GM18499 (cell line): ENCODE measurements around the gene LRRC18.

Experiments used
- ATAC-seq: cut with Tn5 transposase; IDR thresholded peaks from one replicate; pipeline ENCODE4 v1.9.1; 2021; ENCODE audit warnings: moderate number of reproducible peaks; ENCODE audit not compliant: insufficient read depth, unreplicated experiment

The LRRC18 gene

DNA sequence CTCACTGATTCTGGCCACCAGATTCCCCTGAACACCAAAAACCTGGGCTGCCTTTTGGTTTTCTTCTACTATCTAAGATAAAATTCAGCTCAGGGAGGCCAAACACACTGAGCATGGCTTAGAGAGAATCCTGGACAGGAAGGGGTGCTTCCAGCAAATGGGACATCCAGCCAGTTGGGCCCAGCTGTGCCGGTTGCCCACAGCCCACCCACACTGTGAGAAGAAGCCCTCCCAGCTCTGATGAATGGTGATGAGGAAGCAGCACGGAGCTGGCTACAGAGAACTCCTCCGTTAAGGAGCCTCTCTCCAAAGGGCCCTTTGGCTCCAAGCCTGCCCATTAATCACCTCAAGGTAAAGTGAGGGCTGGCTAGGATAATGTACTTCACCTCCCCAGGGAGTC lies 15.9 kb downstream of the LRRC18 start:
- ATAC-seq = no peak

DNA sequence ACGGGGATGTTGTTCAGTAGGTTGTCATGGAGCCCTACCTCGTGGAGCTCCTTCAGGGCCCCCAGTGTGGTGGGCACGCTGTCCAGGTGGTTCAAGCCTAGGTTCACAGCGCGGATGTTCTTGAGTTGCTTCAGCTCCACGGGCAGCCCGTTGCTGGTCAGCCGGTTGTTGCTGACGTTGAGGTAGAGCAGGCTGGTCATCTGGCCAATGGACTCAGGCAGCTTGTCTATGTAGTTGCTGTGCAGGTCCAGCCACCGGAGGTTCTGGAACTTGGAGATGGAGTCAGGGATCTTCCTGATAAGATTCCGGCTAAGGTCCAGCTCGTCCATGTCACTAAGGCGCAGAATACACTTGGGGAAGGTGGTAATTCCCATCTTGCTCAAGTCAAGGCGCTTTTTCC lies 26.0 kb downstream of the LRRC18 start:
- no peak for ATAC-seq

DNA sequence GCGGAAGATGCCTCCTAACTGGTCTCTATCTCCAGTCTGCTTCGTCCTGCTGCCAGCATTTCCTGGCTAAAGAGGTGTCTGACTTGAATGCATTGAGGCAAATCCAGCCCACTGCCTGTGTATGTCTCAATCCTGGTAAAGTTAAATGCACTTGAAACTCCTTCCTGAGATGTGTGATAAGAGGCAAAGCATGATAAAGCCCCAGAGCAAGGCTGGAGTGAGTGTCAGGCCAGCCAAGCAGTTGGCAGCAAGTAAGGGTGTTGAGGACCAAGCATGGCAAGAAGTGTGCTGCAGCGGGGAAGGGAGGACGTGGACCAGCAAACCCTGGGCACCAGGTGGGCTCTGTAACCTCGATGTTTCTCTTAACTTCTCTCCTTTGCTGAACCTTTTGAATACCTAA lies 29.1 kb downstream of the LRRC18 start:
- ATAC-seq = no peak

DNA sequence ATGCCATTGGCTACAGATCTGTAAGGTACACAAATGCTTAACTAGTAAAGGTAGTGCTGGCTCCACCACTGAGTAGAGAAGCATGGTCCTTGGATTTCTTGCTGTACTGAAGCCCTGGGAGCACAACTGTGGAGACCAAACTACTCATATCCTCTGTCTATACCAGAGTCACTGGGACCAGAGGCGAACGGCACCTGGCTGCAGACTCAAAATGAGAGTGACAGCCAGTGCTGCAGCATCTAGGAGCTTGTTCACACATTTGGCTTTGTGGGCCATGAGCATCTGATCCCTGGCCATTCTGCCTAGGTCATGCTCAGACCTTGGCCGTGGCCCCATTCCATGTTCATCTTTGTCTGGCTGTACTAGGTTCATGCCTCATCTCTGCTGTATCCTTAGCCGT lies 31.9 kb downstream of the LRRC18 start:
- ATAC-seq = no peak

DNA sequence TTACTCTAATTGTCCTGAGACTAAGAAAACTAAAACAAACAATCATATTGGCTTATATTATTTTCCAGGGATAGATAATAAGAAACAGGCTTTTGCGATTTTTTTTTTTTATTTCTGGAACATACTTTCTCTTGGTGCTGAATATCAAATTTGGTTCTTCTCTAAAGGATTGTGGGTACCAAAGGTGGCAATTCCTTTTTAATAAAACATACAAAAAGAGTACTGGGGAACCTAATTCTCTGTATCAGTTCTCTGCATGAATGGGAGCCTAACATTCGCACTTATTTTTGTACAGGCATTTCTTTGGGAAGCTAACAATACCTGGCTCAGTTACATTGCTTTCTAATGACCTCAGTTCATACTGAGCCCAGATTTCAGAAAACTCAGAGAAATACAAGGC lies 32.8 kb downstream of the LRRC18 start:
- ATAC-seq = no peak

DNA sequence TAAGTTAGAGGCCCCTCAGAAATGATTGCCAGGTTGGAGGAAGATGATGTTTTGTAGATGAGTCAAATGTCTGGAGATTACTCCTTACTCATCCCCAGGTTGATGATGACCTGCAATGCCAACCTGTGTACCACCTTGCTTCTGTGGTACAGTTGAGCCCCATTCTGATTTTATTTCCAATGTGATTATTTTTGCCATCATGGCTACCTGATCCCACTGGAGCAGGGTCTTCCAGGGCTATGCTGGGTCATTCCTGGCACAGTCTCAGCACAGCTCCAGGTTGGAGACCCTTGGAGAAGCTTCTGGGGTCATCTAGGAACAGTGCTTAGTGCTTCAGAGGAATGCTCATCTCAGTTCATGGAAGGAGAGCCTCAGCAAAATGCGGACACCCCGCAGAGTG lies 34.3 kb downstream of the LRRC18 start:
- no peak for ATAC-seq

DNA sequence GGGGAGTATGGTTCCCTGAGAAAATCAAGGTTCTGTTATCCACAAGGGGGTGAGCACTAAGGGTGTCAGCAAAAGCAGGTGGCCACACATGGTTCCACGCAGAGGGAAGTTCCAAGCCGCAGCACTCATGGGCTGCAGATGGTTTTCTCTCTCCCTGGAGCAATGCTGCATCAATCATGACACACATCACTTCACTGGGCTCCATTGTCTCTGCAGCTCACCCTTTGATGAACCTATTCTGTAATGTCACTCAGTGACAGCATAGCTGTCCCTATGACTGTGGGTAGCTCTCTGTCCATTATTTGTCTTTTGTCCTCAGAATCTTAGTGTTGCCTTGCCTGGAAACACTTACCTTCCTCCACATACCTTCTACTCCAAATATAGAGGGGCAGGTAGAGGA lies 34.8 kb downstream of the LRRC18 start:
- no peak for ATAC-seq

DNA sequence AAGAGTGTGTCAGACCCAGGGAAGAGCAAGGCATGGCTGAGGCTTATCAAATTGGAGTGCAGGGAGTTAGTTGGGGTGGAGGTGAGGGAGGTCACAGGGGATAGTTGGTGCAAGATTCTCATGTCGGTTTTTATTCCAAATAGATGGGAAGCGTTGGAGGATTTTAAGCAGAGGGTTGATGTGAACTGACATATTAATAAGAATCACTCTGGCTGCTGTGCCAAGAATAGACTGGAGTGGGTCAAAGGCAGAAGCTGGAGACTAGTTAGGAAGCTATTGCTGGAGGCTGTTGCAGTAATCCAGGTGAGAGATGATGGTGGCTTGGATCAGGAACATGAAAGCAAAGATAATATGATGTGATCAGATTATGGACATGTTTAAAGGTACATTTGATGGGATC lies 36.5 kb downstream of the LRRC18 start:
- no peak for ATAC-seq

DNA sequence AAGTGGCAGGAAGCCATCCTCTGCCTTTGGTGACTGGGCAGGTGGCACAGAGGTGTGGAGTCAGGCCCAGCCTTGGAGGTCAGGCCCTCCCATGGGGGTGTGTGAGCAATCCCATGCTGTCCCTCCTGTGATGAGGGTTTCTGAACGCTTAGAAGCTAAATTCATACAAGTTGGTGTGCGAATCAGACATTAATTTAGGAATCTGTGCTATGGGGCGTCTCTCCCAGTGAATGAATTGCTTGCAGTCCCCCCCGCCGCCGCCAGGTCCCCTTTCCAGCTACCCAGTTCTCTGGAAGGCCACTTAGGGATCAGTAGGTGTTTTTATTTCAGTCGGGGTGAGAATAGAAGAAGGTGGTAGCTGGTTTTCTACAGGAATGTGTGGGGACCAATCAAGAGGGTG lies 37.5 kb downstream of the LRRC18 start:
- no peak for ATAC-seq

DNA sequence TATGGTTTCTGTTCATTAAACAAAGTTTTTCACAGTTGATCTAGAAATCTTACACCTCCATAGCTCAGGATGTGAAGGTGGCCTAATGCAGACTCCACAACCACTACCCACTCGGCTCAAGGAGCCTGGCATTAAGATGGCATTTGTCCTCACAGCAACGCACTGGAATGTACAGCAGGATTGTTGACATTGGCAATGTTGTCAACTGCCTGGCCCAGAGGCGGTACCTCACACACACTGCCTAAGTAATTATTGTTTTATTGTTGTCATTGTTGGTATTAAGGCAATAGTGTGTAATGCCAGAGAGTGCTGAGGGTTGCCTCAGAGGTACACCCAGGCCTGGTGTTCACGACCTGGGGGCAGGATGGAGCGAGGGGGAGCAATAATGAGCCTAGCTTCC lies 38.3 kb downstream of the LRRC18 start:
- no peak for ATAC-seq

DNA sequence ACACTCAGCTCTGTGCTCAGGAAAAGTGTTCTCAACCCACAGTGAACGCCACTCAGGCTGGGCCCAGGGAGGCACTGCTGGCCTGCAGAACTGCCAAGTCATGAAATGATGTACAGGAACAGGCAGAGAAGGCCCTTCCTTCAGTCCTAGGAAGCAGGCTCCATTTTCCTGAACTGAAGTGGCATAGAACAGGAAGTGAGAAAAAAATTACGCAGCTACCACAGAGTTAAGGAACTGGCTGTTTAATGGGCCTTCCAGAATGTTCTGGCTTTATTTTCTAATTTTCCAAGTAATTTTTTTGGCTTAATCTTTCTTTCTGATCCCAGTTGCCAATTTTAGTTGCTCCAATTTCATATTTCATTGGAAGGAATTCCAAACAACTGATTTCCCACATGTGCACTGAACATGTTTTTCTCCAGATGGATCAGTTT lies 39.3 kb downstream of the LRRC18 start:
- ATAC-seq = no peak

DNA sequence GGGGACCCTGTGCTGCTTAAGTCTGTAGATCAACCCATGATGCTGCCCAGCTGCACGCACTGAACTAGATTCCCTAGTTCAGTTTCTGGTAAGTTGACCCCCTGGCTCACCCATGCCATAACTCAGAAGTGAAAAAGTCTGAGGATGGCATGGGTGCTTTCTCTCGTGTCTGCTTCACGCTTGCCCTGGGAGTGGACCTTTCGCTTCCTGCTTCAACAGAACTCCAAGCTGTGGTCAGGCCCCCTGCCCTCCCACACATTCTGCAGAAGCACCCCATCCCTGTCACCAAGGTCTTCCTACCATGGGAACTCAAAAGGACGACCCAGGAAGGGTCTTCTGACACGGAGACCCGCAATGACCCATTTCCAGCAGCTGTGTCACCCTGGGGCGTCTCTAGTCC lies 39.9 kb downstream of the LRRC18 start:
- no peak for ATAC-seq

DNA sequence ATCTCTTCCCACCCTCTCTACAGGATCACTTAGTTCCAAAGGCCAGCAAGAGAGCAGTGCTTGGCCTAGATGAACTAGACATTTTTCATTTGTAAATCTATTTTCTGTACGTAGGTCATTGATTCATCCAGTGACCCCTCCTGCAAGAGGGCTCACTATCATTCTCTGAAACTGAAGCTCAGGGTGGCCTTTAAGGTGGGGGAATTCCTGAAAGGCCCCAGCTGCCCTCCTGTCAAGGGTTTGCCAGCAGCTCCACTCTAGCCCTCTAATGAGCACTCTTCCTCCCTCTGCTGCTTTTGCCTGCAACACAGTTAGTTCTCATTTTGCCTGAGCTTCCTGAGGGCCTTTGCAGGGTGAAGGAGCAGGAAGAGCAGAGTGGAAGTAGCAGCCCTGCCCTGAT lies 41.2 kb downstream of the LRRC18 start:
- no peak for ATAC-seq

DNA sequence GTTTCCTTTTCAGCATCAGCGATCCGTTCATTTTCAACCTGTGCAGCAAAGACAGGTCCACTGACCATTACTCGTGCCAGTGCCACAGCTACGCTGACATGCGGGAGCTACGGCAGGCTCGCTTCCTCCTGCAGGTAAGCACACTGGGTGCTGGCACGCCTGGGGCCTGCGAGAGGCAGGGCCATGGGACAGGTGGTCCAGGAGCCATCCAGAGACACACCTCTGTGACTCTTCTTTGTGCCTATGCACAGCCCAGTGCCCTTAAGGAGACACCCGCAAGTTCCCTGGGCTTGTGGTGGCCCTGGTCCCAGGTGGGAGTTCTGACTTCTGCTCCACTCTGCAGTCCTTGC lies 42.2 kb downstream of the LRRC18 start:
- ATAC-seq = no peak

DNA sequence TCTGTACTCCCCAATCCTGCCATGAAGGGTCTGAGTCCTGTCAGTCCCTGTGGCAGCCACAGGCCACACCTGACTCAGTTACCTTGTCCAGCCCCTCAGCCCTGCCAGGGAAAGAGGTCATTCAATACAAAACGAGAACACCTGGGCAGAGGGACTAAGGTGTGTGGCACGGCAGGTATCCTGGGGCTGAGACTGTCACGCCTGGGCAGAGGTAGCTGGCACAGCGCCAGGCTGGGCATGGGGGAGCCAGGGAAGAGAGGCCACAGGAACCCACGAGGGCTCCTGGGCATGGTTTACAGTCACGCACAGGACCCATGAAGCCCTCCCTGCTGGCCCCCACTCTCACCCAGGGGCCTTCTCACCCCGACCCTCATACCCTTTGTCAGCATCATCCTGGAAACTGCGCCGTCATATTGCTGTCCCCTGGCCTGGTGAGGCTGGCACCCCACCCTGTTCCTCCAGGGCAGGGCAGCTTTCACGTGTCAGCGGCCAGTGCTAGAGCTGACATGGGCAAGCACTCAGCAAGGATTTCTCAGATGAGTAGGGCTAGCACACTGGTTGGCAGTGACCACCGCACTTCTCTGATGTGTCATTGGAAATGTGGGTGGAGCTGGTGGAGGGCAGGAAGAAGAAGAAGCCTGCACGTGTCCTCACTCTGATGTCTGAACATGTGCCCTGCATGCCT lies 42.7 kb downstream of the LRRC18 start:
- no peak for ATAC-seq

DNA sequence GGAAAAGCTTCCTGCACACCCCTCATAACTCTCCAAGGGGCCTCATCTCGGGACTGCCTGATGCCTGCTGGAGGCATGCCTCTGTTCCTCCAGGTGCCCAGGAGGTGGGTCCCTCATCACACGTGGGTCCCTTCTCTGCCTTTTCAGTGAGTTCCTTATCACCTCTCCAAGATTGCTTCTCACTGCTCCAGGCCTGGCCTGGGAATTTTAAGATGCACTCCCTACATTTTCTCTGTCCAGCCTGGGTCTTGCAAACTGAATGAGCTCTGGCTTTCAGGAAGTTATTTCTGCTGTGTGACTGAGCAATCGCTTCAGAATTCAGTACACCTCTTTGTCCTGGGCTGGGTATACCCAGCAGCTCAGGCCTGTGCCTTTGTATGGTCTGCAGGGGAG lies 43.8 kb downstream of the LRRC18 start:
- no peak for ATAC-seq

DNA sequence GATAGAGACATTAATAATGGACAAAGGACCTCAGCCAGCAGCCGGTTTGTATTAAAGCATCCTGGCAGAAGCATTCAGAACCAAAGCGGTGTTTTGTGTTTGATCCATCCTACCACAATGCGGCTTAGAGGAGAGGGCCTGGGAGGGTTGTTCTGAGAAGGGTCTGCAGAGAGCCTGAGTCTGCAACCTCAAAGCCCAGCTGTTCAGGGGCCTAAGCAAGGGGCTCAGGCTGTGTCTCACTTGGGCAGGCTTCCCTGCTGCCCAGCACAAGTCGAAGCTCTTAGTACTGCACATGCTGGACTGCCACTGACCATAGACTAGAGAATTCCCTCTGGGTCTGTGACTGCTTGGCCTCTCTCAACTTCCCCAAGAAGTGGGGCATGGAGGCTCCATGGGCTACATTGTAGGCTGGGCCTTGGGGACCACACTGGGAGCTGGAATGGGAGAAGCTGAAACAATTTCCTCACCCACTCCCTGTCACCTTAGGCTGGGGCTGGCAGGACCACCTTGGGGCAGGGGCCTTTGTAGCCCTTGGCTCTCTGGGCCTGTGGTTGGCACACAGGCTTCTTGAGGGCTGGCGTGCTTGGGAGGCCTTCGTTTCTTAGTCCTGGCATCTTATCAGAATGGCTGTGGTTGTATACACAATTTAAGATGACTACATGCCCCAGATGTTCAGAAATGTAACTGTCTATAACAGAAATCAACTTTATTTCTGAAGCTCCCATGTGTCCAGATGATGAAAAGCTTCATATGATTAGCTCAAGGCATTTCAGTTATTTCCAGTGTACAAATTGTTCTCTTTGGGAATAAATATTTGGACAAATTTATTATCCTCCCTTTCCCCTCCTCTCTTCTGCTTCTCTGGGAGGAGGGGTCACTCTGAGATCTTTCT lies 44.5 kb downstream of the LRRC18 start:
- ATAC-seq = no peak

DNA sequence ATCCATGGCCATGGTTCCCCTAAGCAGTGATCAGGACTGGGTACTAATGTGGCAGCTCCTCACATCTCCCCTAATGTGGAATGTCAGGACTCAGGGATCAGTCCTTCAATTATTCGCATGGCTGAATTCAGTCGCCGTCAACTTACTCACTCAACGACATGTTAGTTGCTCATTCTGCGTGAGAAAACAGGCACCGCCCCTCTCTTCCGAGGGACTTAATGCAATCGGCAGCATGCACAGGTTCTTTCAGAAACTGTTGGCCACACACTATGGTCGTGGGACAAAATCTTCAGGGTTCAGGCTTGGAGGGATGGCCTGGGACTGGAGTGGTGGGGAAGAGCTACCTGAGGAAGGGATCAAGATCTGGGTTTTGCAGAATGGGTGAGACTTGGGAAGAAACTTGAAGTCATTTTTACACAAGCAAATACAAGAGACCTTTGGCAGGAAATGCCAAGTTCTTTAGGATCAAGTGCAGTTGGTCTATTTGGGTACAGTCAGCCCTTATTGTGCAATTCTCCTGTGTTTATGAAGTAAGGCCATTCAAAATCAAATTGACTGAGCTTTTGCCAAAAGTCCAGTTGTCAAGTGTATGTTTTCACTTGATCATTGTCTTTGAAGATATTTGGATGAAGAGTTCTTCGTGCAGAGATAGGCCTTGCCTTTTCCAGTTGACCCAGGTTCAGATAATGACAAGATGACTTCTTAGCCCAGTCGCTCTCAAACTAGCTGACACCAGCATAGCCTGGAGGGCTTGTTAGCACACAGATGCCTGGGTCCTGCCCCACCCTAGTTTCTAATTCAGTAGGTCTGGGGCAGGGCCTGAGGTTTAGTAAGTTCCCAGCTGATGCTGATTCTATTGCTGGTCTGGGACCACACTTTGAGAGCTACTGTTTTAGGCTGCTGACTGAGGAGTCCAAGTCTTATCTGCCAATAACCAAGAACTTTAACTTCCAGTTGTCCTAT lies 48.5 kb downstream of the LRRC18 start:
- no peak for ATAC-seq

DNA sequence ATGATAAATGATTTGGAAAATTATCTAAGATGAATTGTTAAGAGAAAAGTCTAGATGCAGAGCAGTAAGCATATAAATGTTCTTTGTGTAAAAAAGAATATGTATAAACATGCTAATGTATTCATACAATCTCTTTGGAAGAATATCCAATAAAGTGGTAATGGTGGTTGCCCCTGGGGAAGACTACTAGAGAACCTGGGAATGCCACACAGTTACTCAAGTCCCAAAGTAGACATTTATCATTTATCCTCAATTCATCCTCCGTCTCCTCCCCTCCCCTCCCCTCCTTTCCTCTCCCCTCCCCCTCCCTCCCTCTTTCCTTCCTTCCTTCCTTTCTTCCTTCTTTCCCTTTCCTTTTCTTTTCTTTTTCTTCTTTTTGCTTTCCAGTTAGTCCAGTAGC lies 51.7 kb downstream of the LRRC18 start:
- ATAC-seq = no peak

DNA sequence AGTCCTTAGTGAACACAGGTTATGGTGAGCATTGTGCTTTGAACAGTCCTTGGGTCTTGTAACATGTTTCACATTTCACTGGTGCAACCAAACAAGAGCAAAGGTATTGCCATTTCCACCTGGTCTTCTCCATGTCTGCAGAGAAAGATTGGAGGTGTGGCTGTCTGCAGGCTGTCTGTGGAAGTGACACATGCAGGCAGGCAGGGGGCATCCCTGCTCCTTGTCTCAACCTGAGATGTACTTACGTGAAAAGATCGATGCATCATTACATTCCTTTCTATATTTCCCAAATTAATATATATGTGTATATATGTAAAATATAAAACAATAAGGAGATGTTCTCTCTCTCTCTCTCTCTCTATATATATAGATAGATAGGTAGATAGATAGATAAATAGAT lies 54.3 kb downstream of the LRRC18 start:
- no peak for ATAC-seq
